GM06990 (cell line): ENCODE results near the gene COLQ.
A peak's percentile ranks its signal among the peaks of the same experiment; 100 is the strongest.

Experiments
- DNase-seq: peaks from one replicate; pipeline ENCODE4 v3.0.0-alpha.2; 2011; ENCODE audit not compliant: insufficient read length; ENCODE audit errors: extremely low read depth
- H3K27me3 ChIP-seq: replicated peaks from 2 replicates; pipeline ENCODE4 v1.6.0; 2011; ENCODE audit warnings: low read length; ENCODE audit not compliant: control insufficient read depth, insufficient read depth
- H3K36me3 ChIP-seq: 2 replicates; pipeline ENCODE4 v1.5.1; 2011; ENCODE audit warnings: low read length; ENCODE audit not compliant: control insufficient read depth, insufficient read depth
- H3K4me3 ChIP-seq: replicated peaks from 2 replicates; pipeline ENCODE4 v1.5.1; 2011; ENCODE audit warnings: low read depth, mild to moderate bottlenecking, control low read depth, low read length
- CTCF ChIP-seq: IDR thresholded peaks from 2 replicates; pipeline ENCODE4 v1.5.1; 2011; ENCODE audit warnings: low read length, control low read depth, mild to moderate bottlenecking, inconsistent platforms; ENCODE audit not compliant: insufficient read depth, poor library complexity, severe bottlenecking

COLQ gene

GRCh38 chr3:15470261-15470660, 51.2 kb downstream of the COLQ start:
- Histone ChIP-seq H3K4me3 (no peak overlapping the region), H3K36me3 (no peaks in the 10 kb centered on the region)
- no peak for DNase-seq

DNA sequence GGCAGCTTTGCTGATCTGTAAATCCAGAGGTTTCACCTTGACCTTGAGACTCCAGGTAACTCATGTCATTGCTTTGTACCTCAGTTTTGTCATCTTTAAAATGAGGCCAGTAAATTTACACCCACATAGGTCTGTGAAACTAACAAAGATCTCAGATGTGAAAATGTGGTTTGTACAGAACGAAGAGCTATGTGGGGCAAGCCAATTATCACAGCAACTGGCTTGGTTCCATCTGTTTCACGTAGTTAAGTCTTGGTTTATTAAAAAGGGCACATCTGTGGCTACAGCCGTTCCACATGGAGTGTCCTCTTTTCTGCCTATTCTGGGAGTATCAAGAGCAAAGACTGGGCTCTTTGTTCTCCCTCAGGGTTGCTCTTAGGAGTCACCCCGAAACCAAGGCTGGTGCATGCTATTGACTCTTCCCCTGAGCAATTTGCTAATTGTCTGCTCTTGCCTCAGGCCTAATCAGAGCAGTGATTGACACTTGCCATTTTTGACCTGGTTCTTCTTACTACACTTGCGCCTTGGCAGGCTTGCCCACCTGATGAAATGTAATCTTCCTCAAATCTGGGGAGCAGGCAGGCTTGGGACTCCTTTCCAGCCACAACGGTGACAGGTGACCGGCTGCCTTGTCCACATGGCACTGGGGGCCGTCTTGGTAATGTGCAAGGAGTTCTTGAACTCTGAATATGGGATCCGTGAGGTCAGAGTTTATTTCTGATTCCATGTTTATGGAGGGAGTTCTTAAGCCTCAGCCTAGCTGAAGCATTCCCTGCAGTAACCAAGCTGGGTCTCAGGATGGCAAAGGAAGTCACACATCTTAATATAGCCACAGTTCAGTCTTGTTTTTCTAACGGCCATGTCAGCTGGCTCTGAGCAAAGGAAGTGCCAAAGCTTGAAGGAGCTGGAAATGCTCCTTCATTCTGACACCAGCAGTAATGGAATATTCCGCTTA, 54.0 kb downstream of the COLQ start:
- no peak for TF ChIP-seq CTCF
- H3K36me3 ChIP-seq, result no peaks in the 10 kb centered on the region
- H3K27me3 ChIP-seq, result no peaks in the 10 kb centered on the region; the same call in 1 of the 2 replicates
- no peak overlapping the region for H3K4me3 ChIP-seq
- peak; percentile 78 for DNase-seq

More at GRCh38 chr3:15470261-15470660, 51.2 kb downstream of the COLQ start:
- TF ChIP-seq CTCF, result peak; percentile 47
- H3K27me3 ChIP-seq, result no peaks in the 10 kb centered on the region; the same call in 1 of the 2 replicates

DNA sequence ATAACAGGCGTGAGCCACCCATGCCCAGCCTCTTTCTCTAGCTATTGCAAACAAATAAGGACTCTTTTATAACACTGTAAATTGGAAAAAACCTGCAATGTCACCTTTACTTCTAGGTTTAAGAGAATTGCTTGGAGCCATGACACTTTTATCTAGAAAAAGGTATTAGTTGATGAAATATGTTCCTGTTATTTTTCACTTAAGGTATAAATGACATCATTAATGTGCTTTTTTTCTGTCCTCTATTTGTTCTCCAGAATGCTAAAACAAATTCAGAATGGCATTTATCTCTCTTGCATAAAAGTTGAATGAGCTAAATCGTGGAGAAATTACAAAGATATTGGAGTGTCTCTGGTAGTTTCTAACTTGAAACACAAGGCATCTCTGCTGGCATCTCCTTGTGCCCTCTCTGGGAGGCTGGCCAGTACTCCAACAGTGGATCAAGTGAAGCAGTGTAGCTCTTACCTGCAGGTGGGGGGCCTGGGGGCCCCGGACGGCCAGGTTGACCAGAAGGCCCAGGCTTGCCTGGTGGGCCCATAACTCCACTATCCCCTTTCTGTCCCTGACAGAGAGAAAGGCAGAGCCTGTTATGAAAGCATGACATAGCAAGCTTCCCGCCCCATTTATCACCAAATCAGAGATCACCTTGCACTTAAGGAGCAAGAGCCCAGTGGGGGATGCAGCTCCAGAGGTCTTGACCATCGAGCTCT, 55.5 kb downstream of the COLQ start:
- H3K27me3 ChIP-seq, result no peaks in the 10 kb centered on the region; the same call in 1 of the 2 replicates
- H3K4me3 ChIP-seq, result no peak overlapping the region
- no peak for TF ChIP-seq CTCF
- no peaks in the 10 kb centered on the region for H3K36me3 ChIP-seq
- no peak for DNase-seq

- no peaks in the 10 kb centered on the region for H3K27me3 ChIP-seq
- TF ChIP-seq CTCF, result no peak
- H3K36me3 ChIP-seq, result no peaks in the 10 kb centered on the region
- no peak overlapping the region for H3K4me3 ChIP-seq
- DNase-seq, result no peak
Measured at GRCh38 chr3:15462451-15462850, 59.1 kb downstream of the COLQ start.

DNA sequence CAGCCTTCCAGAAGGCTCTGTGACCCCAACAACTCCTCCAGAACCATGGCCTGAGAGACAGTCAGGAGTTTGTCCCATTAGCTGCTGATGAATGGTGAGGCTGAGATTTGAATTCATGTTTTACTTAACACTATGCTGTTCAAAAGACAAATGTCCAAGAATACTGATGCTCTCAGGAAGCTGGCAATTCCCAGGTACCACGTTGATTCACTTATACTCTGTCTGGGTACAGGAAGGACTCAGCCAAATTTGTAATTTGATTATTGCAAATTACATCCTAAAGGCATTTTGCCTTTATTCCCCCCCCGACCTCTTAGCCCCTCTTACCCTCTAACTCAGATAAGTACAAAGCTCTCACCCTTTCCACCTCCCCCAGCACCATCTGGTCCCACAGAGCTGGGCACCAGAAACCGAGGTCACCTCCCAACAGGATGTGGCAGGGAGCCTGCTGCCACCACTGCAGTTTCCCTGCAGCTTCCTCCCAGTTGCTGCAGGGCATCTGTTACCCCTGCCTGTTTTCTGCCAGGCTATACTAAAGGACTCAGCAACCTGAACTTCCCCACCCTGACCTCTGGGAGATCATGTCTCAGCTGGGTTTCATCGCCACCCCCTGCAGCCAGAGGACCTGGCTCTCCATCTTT, 60.5 kb downstream of the COLQ start:
- no peak for TF ChIP-seq CTCF
- H3K27me3 ChIP-seq, result no peaks in the 10 kb centered on the region
- no peak for DNase-seq
- H3K4me3 ChIP-seq, result no peak overlapping the region
- no peaks in the 10 kb centered on the region for H3K36me3 ChIP-seq
